Endometrial microvascular endothelial cells (primary cell): Measurements from ENCODE around the gene ADAMTS6. TPM values are rescaled to one million over a fixed set of nuclear protein-coding genes. Genes with fewer than 3 reads are reported as not detected.

ENCODE experiments used
- in situ Hi-C: cut with HindIII; loops from 2 replicates; pipeline ENCODE4 v1.10.0; 2017; ENCODE audit warnings: low sequenced_read_pairs, low pct_unique_long_range_greater_than_20kb; ENCODE audit errors: inconsistent ontology term
- total RNA-seq: library from RNA; depleted of rRNA; stranded (reverse); fragments of >200 nt; gene quantifications from one replicate; pipeline ENCODE4 v1.2.3, GENCODE V29; 2015; ENCODE audit errors: inconsistent ontology term

Gene ADAMTS6
- total RNA-seq, 1 donor from 2014 or later = 26.0 TPM

DNA sequence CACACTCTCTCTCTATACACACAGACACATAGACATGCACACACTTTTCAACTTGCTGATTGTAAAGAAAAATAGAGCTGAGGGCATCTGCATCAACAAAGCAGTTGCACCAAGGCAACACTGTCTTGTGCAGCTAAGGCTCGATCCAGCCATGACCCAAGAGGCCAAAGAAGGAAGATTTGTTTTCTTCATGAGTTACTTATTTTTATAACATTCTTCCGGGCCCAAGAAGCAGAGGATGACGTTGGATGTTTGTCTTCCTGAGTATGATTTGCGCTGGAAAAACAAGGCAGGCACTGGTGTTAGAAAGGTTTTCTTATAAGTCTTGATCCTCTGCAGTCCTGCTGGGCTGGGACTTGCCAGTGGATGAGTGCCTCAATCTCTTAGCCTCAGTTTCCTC, 344.1 kb downstream of the ADAMTS6 start:
- in situ Hi-C loops = no loop called here

- in situ Hi-C loops = no loop called here
Observed at GRCh38 chr5:65133477-65134110, 348.1 kb downstream of the ADAMTS6 start.

- in situ Hi-C loops = no loop called here
Observed at GRCh38 chr5:65132386-65132785, 349.3 kb downstream of the ADAMTS6 start.

- in situ Hi-C loops = no loop called here
Observed at GRCh38 chr5:65128226-65128625, 353.5 kb downstream of the ADAMTS6 start.

DNA sequence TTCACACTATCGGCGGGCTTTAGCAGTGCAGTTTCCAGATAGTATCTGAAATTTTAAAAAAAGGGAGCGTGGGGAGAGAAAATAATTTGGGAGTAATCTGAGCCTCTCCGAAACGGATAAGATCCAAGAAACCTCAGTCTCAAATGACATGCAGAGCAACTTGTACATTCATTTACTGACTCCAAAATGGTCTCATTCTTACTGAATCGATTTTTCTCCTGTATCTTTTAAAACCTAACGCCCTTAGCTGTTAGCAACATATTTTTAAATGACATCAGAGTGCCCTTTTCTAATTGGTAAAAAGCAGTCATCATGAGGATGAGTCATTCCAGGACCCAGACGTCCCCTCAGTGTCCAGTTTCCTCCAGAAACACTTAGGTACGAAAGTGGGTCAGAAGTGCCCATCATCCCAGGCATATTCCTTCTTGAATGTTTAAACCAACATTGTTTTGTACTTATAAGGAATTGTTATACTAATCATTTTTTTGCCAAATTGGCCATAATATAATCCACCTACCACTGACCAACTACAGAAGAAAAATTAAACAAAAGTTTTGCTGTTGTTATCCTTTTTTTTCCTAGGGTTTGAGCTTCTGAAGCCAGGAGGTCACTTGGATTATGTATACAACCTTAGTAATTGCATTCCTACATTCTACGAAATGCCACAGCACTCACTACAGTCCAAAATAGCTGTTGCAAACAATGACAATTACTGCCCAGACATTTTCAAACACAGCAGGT, 354.4 kb downstream of the ADAMTS6 start:
- in situ Hi-C loops = no loop called here

- in situ Hi-C loops = no loop called here
Observed at GRCh38 chr5:65126542-65127069, 355.1 kb downstream of the ADAMTS6 start.

DNA sequence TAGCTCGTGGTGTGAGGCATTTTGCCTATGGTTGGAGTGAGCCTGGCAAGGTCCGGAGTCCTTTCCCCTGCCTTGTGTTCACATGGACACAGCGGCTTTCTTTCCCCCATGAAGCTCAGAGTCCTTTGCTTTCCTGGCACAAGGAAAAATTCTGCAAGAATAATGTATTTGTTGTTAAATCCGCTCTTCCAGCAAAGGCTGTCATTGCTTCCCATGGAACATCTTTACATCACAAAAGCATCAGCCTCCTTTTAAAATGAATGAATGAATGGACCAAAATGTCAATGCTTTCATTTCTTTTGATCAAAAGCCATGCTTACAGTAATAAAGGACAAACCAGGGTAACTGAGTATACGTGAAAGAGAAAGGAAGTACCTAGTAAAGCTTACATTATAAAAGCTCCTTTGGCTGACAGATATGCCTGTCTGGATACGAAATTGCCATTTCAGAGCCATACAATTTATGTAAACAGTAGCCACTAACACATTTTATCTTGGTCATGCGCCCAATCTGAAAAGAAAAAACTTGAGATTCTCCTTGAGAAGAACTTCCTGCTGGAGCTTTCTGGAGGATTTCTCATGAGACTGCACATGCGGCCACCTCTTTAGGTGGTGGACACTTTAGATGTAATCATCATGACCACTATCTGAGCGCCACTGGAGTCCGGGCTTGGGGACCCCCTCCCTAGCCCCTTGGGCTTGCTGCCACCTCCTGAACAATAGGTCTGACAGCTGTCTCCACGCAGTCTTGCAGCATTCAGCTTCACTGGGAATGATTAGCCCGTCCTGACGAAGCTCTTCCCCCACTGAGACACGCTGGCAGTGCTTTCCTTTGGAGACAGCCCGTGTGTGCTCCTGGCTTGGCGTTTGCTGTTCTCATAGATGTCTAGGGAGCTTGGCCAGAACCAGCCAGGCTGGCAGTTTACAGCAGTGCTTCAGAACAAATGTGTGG, 355.9 kb downstream of the ADAMTS6 start:
- in situ Hi-C loops = no loop called here

DNA sequence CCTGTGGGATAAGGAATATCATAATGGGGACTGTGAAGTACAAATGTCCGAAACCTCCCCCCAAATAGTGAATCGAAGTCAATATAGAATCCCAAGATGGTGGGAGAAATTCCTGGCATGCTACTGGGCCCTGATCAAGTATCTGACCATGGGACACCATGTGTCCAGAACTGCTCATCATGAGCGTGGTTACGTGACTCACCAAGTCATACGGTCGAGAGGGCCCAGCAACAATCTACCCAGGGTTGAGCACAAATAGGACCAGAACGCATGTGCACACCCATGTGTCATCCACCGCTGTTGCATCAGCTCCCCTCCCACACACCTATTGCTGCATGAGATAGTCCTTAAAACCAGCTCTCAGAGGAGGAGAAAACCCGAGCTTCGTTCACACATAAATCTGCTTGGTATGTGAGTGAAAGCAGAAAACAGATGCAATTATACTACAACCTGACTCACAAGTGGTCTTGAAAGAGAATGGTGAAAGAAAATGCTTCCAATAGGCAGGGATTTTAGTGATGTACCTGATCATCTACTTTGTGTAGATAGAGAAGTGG, 359.8 kb downstream of the ADAMTS6 start:
- in situ Hi-C loops = no loop called here

DNA sequence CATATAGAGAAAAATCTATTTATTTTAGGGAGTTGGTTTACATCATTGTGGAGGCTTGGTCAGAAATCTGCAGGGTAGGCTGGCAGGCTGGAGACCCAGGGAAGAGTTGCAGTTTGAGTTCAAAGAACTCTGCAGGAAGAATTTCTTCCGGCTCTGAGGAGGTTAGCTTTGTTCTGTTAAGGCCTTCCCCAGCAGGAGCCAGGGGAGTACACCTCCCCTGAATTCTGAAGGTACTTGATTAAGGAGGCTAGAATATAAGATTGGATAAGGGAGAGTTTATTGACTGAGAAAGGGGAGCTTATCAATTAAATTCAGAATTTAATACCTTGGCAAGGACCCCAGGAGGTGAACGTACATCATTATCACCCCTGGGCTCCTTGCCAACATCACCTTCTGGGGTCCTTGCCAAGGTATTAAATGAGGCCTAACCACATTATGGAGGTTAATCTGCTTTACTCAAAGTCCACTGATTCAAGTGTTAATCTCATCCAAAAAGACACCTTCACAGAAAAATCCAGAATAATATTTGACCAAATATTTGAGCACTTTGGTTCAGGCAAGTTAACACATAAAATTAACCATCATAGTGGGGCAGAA, 361.3 kb downstream of the ADAMTS6 start:
- in situ Hi-C loops = no loop called here

DNA sequence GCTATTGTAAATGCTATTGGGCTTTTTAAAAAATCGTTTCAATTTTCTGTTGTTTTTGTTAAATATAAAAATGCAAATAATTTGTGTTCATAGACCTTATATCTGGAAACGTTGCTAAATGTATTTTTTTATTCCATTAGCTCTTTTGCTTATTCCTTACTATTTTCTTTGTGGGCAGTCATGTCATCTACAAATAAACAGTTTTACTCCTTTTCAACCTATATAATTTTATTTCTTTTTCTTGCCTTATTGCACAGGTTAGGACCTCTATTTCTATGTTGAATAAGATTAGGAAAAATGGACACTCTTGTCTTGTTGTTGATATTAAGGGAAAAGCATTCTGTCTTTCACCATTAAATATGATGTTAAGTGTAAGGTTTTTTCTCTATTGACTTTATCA, 364.2 kb downstream of the ADAMTS6 start:
- in situ Hi-C loops = no loop called here

DNA sequence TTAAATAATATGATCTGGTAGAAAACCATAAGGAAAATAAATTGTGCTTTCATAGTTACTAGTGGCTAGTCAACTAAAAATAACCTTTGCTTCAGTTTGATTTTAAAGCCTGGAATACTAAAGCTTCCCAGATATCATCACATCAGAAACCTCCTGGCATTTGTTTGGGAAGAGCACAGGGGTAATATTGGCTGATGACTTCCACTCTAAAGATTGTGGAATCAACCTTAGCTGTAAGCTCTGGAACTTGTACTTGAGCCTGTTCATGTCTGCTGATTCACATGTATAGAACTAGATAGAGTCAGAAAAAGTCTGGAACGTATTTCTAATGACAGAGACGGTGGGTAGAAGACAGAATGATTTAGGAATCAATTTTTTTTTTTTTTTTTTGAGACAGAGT, 367.9 kb downstream of the ADAMTS6 start:
- in situ Hi-C loops = no loop called here

DNA sequence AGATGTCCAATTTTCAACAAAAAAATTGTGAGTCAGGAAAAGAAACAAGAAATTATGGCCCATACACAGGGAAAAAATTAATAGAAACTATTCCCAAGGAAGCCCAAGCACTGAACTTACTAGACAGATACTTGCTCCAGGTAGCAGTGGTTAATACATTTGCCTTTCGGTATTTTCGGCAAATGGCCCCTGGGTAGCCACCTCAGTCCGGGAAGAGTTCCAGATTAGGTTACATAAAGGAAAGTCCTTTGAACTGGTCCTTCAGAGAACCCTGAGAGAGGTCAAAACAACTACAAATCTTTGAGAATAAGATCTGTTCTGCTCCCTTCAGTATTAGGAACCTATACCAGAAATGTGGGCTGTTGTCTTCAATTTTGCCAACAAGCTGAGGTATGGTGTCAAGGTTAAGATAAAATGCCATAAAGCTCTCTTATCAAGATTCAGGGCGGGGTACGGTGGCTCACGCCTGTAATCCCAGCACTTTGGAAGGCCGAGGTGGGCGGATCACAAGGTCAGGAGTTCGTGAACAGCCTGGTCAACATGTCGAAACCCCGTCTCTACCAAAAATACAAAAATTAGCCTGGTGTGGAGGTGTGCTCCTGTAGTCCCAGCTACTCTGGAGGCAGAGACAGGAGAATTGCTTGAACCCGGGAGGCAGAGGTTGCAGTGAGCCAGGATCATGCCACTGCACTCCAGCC, 369.6 kb downstream of the ADAMTS6 start:
- in situ Hi-C loops = no loop called here

DNA sequence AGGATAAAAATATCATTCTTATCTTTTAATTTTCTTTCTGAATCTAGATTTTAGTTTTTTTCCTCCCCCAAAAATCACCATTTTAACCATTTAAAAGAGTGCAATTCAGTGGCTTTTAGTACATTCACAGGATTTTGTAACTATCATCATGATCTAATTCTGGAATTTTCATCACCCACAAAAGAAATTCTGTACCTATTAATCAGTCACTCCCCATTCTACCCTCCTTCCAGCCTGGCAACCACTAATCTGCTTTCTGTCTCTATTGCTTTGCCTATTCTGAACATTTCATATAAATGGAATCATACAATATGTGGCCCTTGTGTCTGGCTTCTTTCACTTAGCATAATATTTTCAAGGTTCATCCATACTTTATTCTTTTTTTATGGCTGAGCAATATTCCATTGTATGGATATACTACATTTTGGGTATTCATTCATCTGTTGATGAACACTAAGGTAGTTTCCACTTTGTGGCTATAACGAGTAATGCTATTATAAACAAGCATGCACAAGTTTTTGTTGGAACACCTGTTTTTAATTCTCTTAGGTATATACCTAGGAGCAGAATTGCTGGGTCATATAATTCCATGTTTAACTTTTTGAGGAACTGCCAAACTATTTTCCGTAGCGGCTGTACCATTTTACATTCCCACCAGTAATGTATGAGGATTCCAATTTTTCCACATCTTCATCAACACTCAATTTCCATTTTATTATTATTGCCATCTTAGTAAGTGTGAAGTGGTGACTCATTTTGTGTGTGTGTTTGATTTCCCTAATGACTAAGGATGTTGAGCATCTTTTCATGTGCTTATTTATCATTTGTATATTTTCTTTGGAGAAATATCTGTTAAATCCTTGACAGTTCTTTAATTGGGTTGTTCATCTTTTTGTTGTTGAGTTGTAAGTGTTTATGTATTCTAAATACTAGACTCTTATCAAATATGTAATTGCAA, 372.7 kb downstream of the ADAMTS6 start:
- in situ Hi-C loops = no loop called here

DNA sequence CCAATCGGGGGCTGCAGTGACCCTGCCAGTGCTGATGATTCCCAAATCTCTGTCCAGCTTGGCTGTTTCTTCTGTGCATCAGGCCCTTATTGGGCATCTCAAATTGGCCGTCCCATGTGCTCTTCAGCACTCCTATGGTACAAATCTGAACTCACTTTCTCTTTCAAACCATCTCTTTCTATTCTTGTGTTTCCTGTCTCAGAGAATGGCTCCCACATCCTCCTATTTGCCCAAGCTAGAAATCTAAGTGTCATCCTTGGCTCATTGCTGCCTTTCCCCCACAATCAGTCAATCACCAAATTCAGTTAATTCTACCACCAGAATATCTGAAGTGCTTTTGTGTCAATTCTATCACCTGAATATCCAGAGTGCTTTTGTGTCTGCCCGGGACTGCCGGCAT, 376.4 kb downstream of the ADAMTS6 start:
- in situ Hi-C loops = no loop called here

- in situ Hi-C loops = no loop called here
Observed at GRCh38 chr5:65104831-65105230, 376.9 kb downstream of the ADAMTS6 start.

- in situ Hi-C loops = no loop called here
Observed at GRCh38 chr5:65103756-65104440, 377.8 kb downstream of the ADAMTS6 start.
